HepG2 (cell line): ENCODE results near the gene PEX5L. TPM values are rescaled to one million over a fixed set of nuclear protein-coding genes. Genes with fewer than 3 reads are reported as not detected.

Experiments used
- ATAC-seq: fragments of 200-7000 bp; cut with Tn5 transposase; 3 replicates; pipeline ENCODE4 v1.9.1; 2020; ENCODE audit warnings: mild to moderate bottlenecking, moderate library complexity
- BruUV-seq: library from RNA; stranded (reverse); fragments of 400-500 nt; replicated peaks from 2 replicates; lab custom pipeline; 2021; lab: Mats Ljungman, UMichigan
- CTCF ChIA-PET: fragments of 300-600 bp; formaldehyde crosslinking; extraction: SDS; loops from one replicate; lab custom pipeline; 2021; ENCODE audit warnings: low total read pairs, inconsistent platforms, low intra/inter-chr PET ratio; lab: Yijun Ruan, JAX
- POLR2A ChIA-PET: fragments of 350-600 bp; sonication (Branson Sonifier 250); formaldehyde crosslinking; loops from one replicate; lab custom pipeline; 2020; ENCODE audit warnings: antibody characterized with exemption, inconsistent platforms; lab: Yijun Ruan, JAX
- DNase-seq: peaks from one replicate; pipeline ENCODE4 v3.0.0-alpha.2; 2015; ENCODE audit warnings: low spot score
- FAIRE-seq: peaks from 3 replicates; lab custom pipeline; 2011; peaks lifted over from hg19 to GRCh38; lab: Jason Lieb, UNC
- H2AFZ ChIP-seq: one replicate; pipeline ENCODE4 v1.6.1; 2011; ENCODE audit warnings: low read length, inconsistent platforms
- H3K27ac ChIP-seq: fragments of 300-600 bp; 3 replicates; pipeline ENCODE4 v1.8.0; 2011; ENCODE audit warnings: mixed run types, mild to moderate bottlenecking, mixed read lengths, low read length, inconsistent platforms; ENCODE audit not compliant: insufficient read depth; ENCODE audit errors: extremely low read length
- H3K27me3 ChIP-seq, 2 experiments: fragments of 200-600 bp in 1 of 2; 2 replicates in 1 of 2; 3 replicates in 1 of 2; pipeline versions ENCODE4 v1.6.0 to v1.8.0; 2011; ENCODE audit warnings: low read length in 2 of 2, mild to moderate bottlenecking in 2 of 2, moderate library complexity in 2 of 2, inconsistent platforms in 1 of 2; ENCODE audit not compliant: insufficient read depth in 2 of 2, control insufficient read depth in 1 of 2
- H3K36me3 ChIP-seq, 2 experiments: fragments of 200-600 bp in 1 of 2; replicated peaks in 1 of 2; 2 replicates in 1 of 2; 3 replicates in 1 of 2; pipeline versions ENCODE4 v1.5.1 to v1.8.0; 2011; ENCODE audit warnings: low read length in 2 of 2, inconsistent platforms in 1 of 2; ENCODE audit not compliant: insufficient read depth in 2 of 2, control insufficient read depth in 1 of 2
- H3K4me1 ChIP-seq: 2 replicates; pipeline ENCODE4 v1.5.1; 2012; ENCODE audit warnings: low read length, inconsistent platforms; ENCODE audit not compliant: insufficient read depth
- H3K4me2 ChIP-seq: 2 replicates; pipeline ENCODE4 v1.6.0; 2011; ENCODE audit warnings: low read depth, low read length, inconsistent platforms
- H3K4me3 ChIP-seq, 3 experiments: fragments of 200-600 bp in 1 of 3; sonication (generic), shearing (Covaris generic) in 1 of 3; replicated peaks in 1 of 3; 2 replicates each; pipeline ENCODE4 v1.5.1; 2011 to 2016; ENCODE audit warnings: low read length in 3 of 3, inconsistent platforms in 2 of 3, low read depth in 2 of 3, mild to moderate bottlenecking in 2 of 3, control low read depth in 1 of 3, mixed read lengths in 1 of 3; ENCODE audit not compliant: insufficient read depth in 1 of 3
- H3K79me2 ChIP-seq: one replicate; pipeline ENCODE4 v1.6.1; 2011; ENCODE audit warnings: low read length, inconsistent platforms; ENCODE audit not compliant: insufficient read depth
- H3K9ac ChIP-seq: 2 replicates; pipeline ENCODE4 v1.6.0; 2011; ENCODE audit warnings: mild to moderate bottlenecking, low read depth, low read length, inconsistent platforms; ENCODE audit not compliant: insufficient read depth
- H3K9me3 ChIP-seq: 2 replicates; pipeline ENCODE4 v1.5.1; 2012; ENCODE audit warnings: mild to moderate bottlenecking, low read length
- H4K20me1 ChIP-seq: 2 replicates; pipeline ENCODE4 v1.6.0; 2011; ENCODE audit warnings: inconsistent platforms, mild to moderate bottlenecking, low read length, moderate library complexity; ENCODE audit not compliant: insufficient read depth
- ATAD3A ChIP-seq: sonication (generic); formaldehyde crosslinking; IDR thresholded peaks from 2 replicates; pipeline ENCODE4 v1.4.0; 2020; ENCODE audit warnings: missing genetic modification reagents
- CEBPG ChIP-seq: IDR thresholded peaks from 2 replicates; pipeline ENCODE4 v1.6.1; 2016
- HNF1B ChIP-seq: sonication (generic); formaldehyde crosslinking; IDR thresholded peaks from 2 replicates; pipeline ENCODE4 v1.5.1; 2020; ENCODE audit warnings: mild to moderate bottlenecking, moderate library complexity, missing genetic modification reagents
- MEF2D ChIP-seq: sonication (generic); formaldehyde crosslinking; IDR thresholded peaks from 2 replicates; pipeline ENCODE4 v1.5.1; 2020; ENCODE audit warnings: mild to moderate bottlenecking, missing genetic modification reagents
- MTA1 ChIP-seq: sonication (generic); formaldehyde crosslinking; IDR thresholded peaks from 2 replicates; pipeline ENCODE4 v1.4.0; 2020; ENCODE audit warnings: missing genetic modification reagents, mild to moderate bottlenecking, borderline replicate concordance
- NFIB ChIP-seq: sonication (generic); formaldehyde crosslinking; IDR thresholded peaks from 2 replicates; pipeline ENCODE4 v1.9.0; 2021; ENCODE audit warnings: missing genetic modification reagents, mild to moderate bottlenecking, borderline replicate concordance
- PTBP1 ChIP-seq: fragments of 200-400 bp; formaldehyde crosslinking; IDR thresholded peaks from 2 replicates; pipeline ENCODE4 v1.6.1; 2018; ENCODE audit warnings: low read length, low read depth; ENCODE audit not compliant: poor library complexity, severe bottlenecking
- SRF ChIP-seq: IDR thresholded peaks from 2 replicates; pipeline ENCODE4 v1.6.1; 2011; ENCODE audit warnings: mild to moderate bottlenecking, low read depth, low read length, moderate library complexity
- TFE3 ChIP-seq: IDR thresholded peaks from 2 replicates; pipeline ENCODE4 v1.6.1; 2016
- USF2 ChIP-seq, 2 experiments: sonication (generic) in 1 of 2; formaldehyde crosslinking in 1 of 2; IDR thresholded peaks; 2 replicates each; pipeline versions ENCODE4 v1.5.1 to v1.6.1; 2011 to 2020; ENCODE audit warnings: borderline replicate concordance in 1 of 2, low read depth in 1 of 2, low read length in 1 of 2, mild to moderate bottlenecking in 1 of 2, missing genetic modification reagents in 1 of 2, moderate library complexity in 1 of 2
- XRCC5 ChIP-seq: fragments of 200-400 bp; formaldehyde crosslinking; optimal IDR thresholded peaks from 2 replicates; pipeline ENCODE3; 2017; ENCODE audit warnings: mild to moderate bottlenecking, low read length
- YY1 ChIP-seq: IDR thresholded peaks from 2 replicates; pipeline ENCODE4 v1.6.1; 2011; ENCODE audit warnings: low read length, low read depth, moderate library complexity, mild to moderate bottlenecking; ENCODE audit not compliant: insufficient read depth, insufficient replicate concordance
- ZFP36L1 ChIP-seq: sonication (generic); formaldehyde crosslinking; IDR thresholded peaks from 2 replicates; pipeline ENCODE4 v1.8.0; 2022; ENCODE audit warnings: mild to moderate bottlenecking, missing genetic modification reagents, moderate library complexity
- ZNF354B ChIP-seq: sonication (generic); formaldehyde crosslinking; IDR thresholded peaks from 2 replicates; pipeline ENCODE4 v1.8.0; 2022; ENCODE audit warnings: mild to moderate bottlenecking, missing genetic modification reagents
- ZNF552 ChIP-seq: sonication (generic); formaldehyde crosslinking; IDR thresholded peaks from 2 replicates; pipeline ENCODE4 v1.9.0; 2022; ENCODE audit warnings: missing genetic modification reagents, mild to moderate bottlenecking, borderline replicate concordance
- ZNF839 ChIP-seq: sonication (generic); formaldehyde crosslinking; IDR thresholded peaks from 2 replicates; pipeline ENCODE4 v1.4.0; 2020; ENCODE audit warnings: missing genetic modification reagents, mild to moderate bottlenecking, borderline replicate concordance
- WGBS: methylation state at CpG from one replicate; pipeline ENCODE4 v1.1.6; 2017; ENCODE audit warnings: low lambda C conversion rate; 5-methylcytosine and 5-hydroxymethylcytosine counted together
- in situ Hi-C: cut with HindIII; loops from 2 replicates; pipeline ENCODE4 v1.10.0; 2017; ENCODE audit warnings: low pct_unique_long_range_greater_than_20kb; ENCODE audit not compliant: extremely low pct_ligation_motif_present
- intact Hi-C: fragments of 100-400 bp; cut with micrococcal nuclease; formaldehyde crosslinking; loops from one replicate; pipeline ENCODE4 v1.10.0; 2022; ENCODE audit not compliant: unreplicated experiment
- polyA plus RNA-seq, 8 experiments: library from polyadenylated mRNA; depleted of rRNA in 3 of 8; stranded (reverse) in 7 of 8; unstranded in 1 of 8; fragments of >200 nt; fragmentation: Illumina TruSeq in 4 of 8; extraction: Trizol in 4 of 8; gene quantifications; 2 replicates each; pipeline versions ENCODE4 v1.2.1 to v1.2.3, GENCODE V29; 2011 to 2016; ENCODE audit warnings: low read depth in 4 of 8, missing spikeins in 1 of 8, mixed read lengths in 1 of 8; ENCODE audit not compliant: insufficient read depth in 1 of 8
- total RNA-seq, 5 experiments: library from RNA; depleted of rRNA; stranded (reverse); fragments of >200 nt; fragmentation: Illumina TruSeq; extraction: Trizol; gene quantifications; 2 replicates each; pipeline ENCODE4 v1.2.3, GENCODE V29; 2016; ENCODE audit warnings: low read depth in 1 of 5

Gene PEX5L
- total and polyA plus RNA-seq, 2 of the 13 experiments (the other 11 are each of a cell fraction or from before 2014, with no cell fraction given), result not detected

GRCh38 chr3:179955286-179955685 lies 81.5 kb downstream of the PEX5L start:
- Histone ChIP-seq H3K36me3 (no peaks in the 10 kb centered on the region), H2AFZ (no peak overlapping the region), H4K20me1 (no peaks in the 10 kb centered on the region), H3K79me2 (no peaks in the 10 kb centered on the region), H3K27ac (no peak overlapping the region), H3K4me3 (no peak overlapping the region), H3K9me3 (no peaks in the 10 kb centered on the region), H3K4me2 (no peak overlapping the region), H3K27me3 (peaks cover 0 to 3% of the 10 kb centered on the region in 2 experiments; a peak in 1 of 5 replicates), H3K9ac (no peak overlapping the region), H3K4me1 (no peaks in the 10 kb centered on the region)
- ChIA-PET CTCF (no interaction called here), POLR2A (no interaction called here)
- no TSS peak for BruUV-seq
- DNase-seq (no peak), FAIRE-seq (no peak), ATAC-seq (no peak)
- WGBS, result 2% methylated on average over 5 of the region's 5 CpGs
- intact Hi-C loops, result no loop called here
- in situ Hi-C loops, result no loop called here
- TF ChIP-seq HNF1B (CRISPR knock-in tag), result no peak
- no peak for TF ChIP-seq PTBP1
- no peak for TF ChIP-seq ATAD3A (CRISPR knock-in tag)
- no peak for TF ChIP-seq USF2 (IDR thresholded peaks at IDR 0.05; ENCODE audit: low read depth, low read length)
- no peak for TF ChIP-seq USF2 (CRISPR knock-in tag; IDR thresholded peaks at IDR 0.05; ENCODE audit: borderline replicate concordance)
- TF ChIP-seq ZNF354B (CRISPR knock-in tag), result no peak
- TF ChIP-seq SRF, result no peak
- no peak for TF ChIP-seq TFE3
- no peak for TF ChIP-seq MTA1 (CRISPR knock-in tag)
- no peak for TF ChIP-seq ZNF552 (CRISPR knock-in tag)
- no peak for TF ChIP-seq YY1
- no peak for TF ChIP-seq CEBPG
- TF ChIP-seq ZFP36L1 (CRISPR knock-in tag), result no peak
- no peak for TF ChIP-seq MEF2D (CRISPR knock-in tag)
- no peak for TF ChIP-seq ZNF839 (CRISPR knock-in tag)
- TF ChIP-seq NFIB, result no peak
- TF ChIP-seq XRCC5, result no peak
